DND-41 (cell line): Measurements from ENCODE around the gene ATP6V0A1.

Experiments used
- ATAC-seq: fragments of 200-7000 bp; cut with Tn5 transposase; 3 replicates; pipeline ENCODE4 v1.9.1; 2021; ENCODE audit warnings: low read depth; ENCODE audit not compliant: insufficient read depth
- DNase-seq: peaks from one replicate; pipeline ENCODE4 v3.0.0-alpha.2; 2020
- H2AFZ ChIP-seq: 2 replicates; pipeline ENCODE4 v1.6.0; 2012; ENCODE audit warnings: low read depth, low read length
- H3K27ac ChIP-seq: 2 replicates; pipeline ENCODE4 v1.5.1; 2012; ENCODE audit warnings: low read length, inconsistent platforms
- H3K27me3 ChIP-seq: fragments of 200-600 bp; sonication (generic); 2 replicates; pipeline ENCODE4 v1.6.0; 2012; ENCODE audit warnings: low read length, mild to moderate bottlenecking, inconsistent platforms; ENCODE audit not compliant: insufficient read depth, poor library complexity
- H3K36me3 ChIP-seq: 2 replicates; pipeline ENCODE4 v1.5.1; 2012; ENCODE audit warnings: low read length, inconsistent platforms; ENCODE audit not compliant: insufficient read depth
- H3K4me1 ChIP-seq: 2 replicates; pipeline ENCODE4 v1.5.1; 2012; ENCODE audit warnings: mild to moderate bottlenecking, low read length; ENCODE audit not compliant: insufficient read depth
- H3K4me2 ChIP-seq: 2 replicates; pipeline ENCODE4 v1.6.0; 2012; ENCODE audit warnings: mild to moderate bottlenecking, moderate library complexity, low read length, inconsistent platforms; ENCODE audit not compliant: insufficient read depth
- H3K4me3 ChIP-seq, 2 experiments: fragments of 200-600 bp in 1 of 2; shearing (Covaris generic) in 1 of 2; 2 replicates each; pipeline ENCODE4 v1.5.1; 2012 to 2016; ENCODE audit warnings: inconsistent platforms in 2 of 2, low read length in 2 of 2, mild to moderate bottlenecking in 2 of 2, low read depth in 1 of 2, moderate library complexity in 1 of 2
- H3K79me2 ChIP-seq: 2 replicates; pipeline ENCODE4 v1.6.0; 2012; ENCODE audit warnings: low read length, inconsistent platforms; ENCODE audit not compliant: insufficient read depth
- H3K9ac ChIP-seq: 2 replicates; pipeline ENCODE4 v1.6.0; 2012; ENCODE audit warnings: low read depth, mild to moderate bottlenecking, inconsistent platforms, low read length, moderate library complexity
- H3K9me3 ChIP-seq: 2 replicates; pipeline ENCODE4 v1.5.1; 2012; ENCODE audit warnings: low read length, moderate library complexity, mild to moderate bottlenecking, inconsistent platforms; ENCODE audit not compliant: insufficient read depth, severe bottlenecking
- H4K20me1 ChIP-seq: 2 replicates; pipeline ENCODE4 v1.6.0; 2012; ENCODE audit warnings: low read length; ENCODE audit not compliant: insufficient read depth
- CTCF ChIP-seq: IDR thresholded peaks from 2 replicates; pipeline ENCODE4 v1.5.1; 2012; ENCODE audit warnings: borderline replicate concordance, low read length, moderate library complexity, mild to moderate bottlenecking; ENCODE audit not compliant: poor library complexity, severe bottlenecking; ENCODE audit errors: extremely low read depth
- EZH2 ChIP-seq: IDR thresholded peaks from 3 replicates; pipeline ENCODE4 v1.6.1; 2012; ENCODE audit warnings: borderline replicate concordance, low read depth, mild to moderate bottlenecking, moderate library complexity, low read length, inconsistent platforms; ENCODE audit not compliant: severe bottlenecking

ATP6V0A1 gene

GRCh38 chr17:42529061-42529460 lies 70.4 kb downstream of the ATP6V0A1 start:
- no peak overlapping the region for H3K9ac ChIP-seq
- H3K27me3 ChIP-seq, result no peaks in the 10 kb centered on the region
- DNase-seq (no peak), ATAC-seq (no peak)
- H4K20me1 ChIP-seq, result no peaks in the 10 kb centered on the region
- H3K27ac ChIP-seq, result peak overlapping the region; percentile 24
- H3K4me3 ChIP-seq, result no peak overlapping the region
- no peaks in the 10 kb centered on the region for H3K36me3 ChIP-seq
- no peaks in the 10 kb centered on the region for H3K79me2 ChIP-seq
- no peak for TF ChIP-seq CTCF
- peaks cover 48% of the 10 kb centered on the region for H3K4me1 ChIP-seq
- no peak overlapping the region for H3K4me2 ChIP-seq
- H3K9me3 ChIP-seq, result no peaks in the 10 kb centered on the region
- H2AFZ ChIP-seq, result no peak overlapping the region

- Histone ChIP-seq H3K27me3 (no peaks in the 10 kb centered on the region), H3K27ac (peak overlapping the region; percentile 93), H2AFZ (peak overlapping the region; percentile 74), H4K20me1 (no peaks in the 10 kb centered on the region), H3K4me2 (peak overlapping the region; percentile 69), H3K79me2 (no peaks in the 10 kb centered on the region), H3K4me1 (peaks cover 59% of the 10 kb centered on the region), H3K4me3 (peak overlapping the region in 1 of 2 experiments; percentile 41; a peak in 1 of 4 replicates), H3K9ac (peak overlapping the region; percentile 62), H3K9me3 (no peaks in the 10 kb centered on the region), H3K36me3 (no peaks in the 10 kb centered on the region)
- no peak for DNase-seq
- TF ChIP-seq EZH2, result no peak
- TF ChIP-seq CTCF, result no peak
- no peak for ATAC-seq
These were observed 72.3 kb downstream of the ATP6V0A1 start for GRCh38 chr17:42530952-42531454.

- no peak for TF ChIP-seq EZH2
- peak; percentile 45 for TF ChIP-seq CTCF
- Histone ChIP-seq H3K9me3 (no peaks in the 10 kb centered on the region), H2AFZ (peak overlapping the region; percentile 74), H4K20me1 (no peaks in the 10 kb centered on the region), H3K79me2 (peaks cover 3% of the 10 kb centered on the region), H3K27ac (peak overlapping the region; percentile 93), H3K4me1 (peaks cover 61% of the 10 kb centered on the region), H3K9ac (peak overlapping the region; percentile 62), H3K27me3 (no peaks in the 10 kb centered on the region), H3K36me3 (no peaks in the 10 kb centered on the region), H3K4me3 (peak overlapping the region; percentile 19 to 63; a peak in 3 of 4 replicates), H3K4me2 (peak overlapping the region; percentile 69)
- ATAC-seq (peak; percentile 20; the same call in 1 of the 3 replicates), DNase-seq (peak; percentile 60)
These were observed 73.0 kb downstream of the ATP6V0A1 start for GRCh38 chr17:42531455-42532354.
